K562 (cell line): Measurements from ENCODE around the gene ATF6B. TPM values are rescaled to one million over a fixed set of nuclear protein-coding genes. Genes with fewer than 3 reads are reported as not detected.

ENCODE experiments used
- DIDO1 ChIP-seq: fragments of 450-650 bp; IDR thresholded peaks from 2 replicates; pipeline ENCODE4 v1.6.1; 2016; ENCODE audit warnings: low read depth, missing biosample characterization, missing genetic modification characterization
- E2F4 ChIP-seq: sonication (generic); formaldehyde crosslinking; IDR thresholded peaks from 2 replicates; pipeline ENCODE4 v1.8.0; 2022; ENCODE audit warnings: mild to moderate bottlenecking, low read depth, missing genetic modification reagents
- E2F5 ChIP-seq: sonication (generic); formaldehyde crosslinking; IDR thresholded peaks from 2 replicates; pipeline ENCODE4 v1.8.0; 2022; ENCODE audit warnings: mild to moderate bottlenecking, missing genetic modification reagents
- ETV1 ChIP-seq: fragments of 450-650 bp; conservative IDR thresholded peaks from 2 replicates; pipeline ENCODE4 v1.6.1; 2016; ENCODE audit warnings: missing genetic modification characterization, control low read depth, low read depth, missing compliant biosample characterization
- GATA2 ChIP-seq: sonication (generic); formaldehyde crosslinking; IDR thresholded peaks from 2 replicates; pipeline ENCODE4 v1.4.0; 2020; ENCODE audit warnings: mild to moderate bottlenecking, missing genetic modification reagents
- NR1H2 ChIP-seq: sonication (generic); formaldehyde crosslinking; IDR thresholded peaks from 2 replicates; pipeline ENCODE4 v1.4.0; 2020; ENCODE audit warnings: mild to moderate bottlenecking, missing genetic modification reagents
- PPARD ChIP-seq: fragments of 250-450 bp; sonication (Bioruptor Pico); IDR thresholded peaks from 2 replicates; pipeline ENCODE4 v1.8.0; 2022; ENCODE audit warnings: inconsistent platforms, mild to moderate bottlenecking, moderate library complexity
- RBBP5 ChIP-seq: fragments of 200-600 bp; sonication (generic); IDR thresholded peaks from 2 replicates; pipeline ENCODE4 v1.6.1; 2012; ENCODE audit warnings: borderline replicate concordance, mild to moderate bottlenecking, low read length, control low read depth, inconsistent platforms; ENCODE audit not compliant: insufficient read depth, poor library complexity, severe bottlenecking
- ZBTB11 ChIP-seq, 3 experiments: fragments of 200-800 bp in 1 of 3; fragments of 250-450 bp in 1 of 3; fragments of 450-650 bp in 1 of 3; sonication (Bioruptor Pico) in 1 of 3; sonication (Bioruptor generic) in 1 of 3; formaldehyde crosslinking in 1 of 3; IDR thresholded peaks; 2 replicates each; pipeline versions ENCODE4 v1.6.1 to v1.8.0; 2016 to 2022; ENCODE audit warnings: mild to moderate bottlenecking in 2 of 3, missing genetic modification characterization in 2 of 3, missing compliant biosample characterization in 1 of 3, moderate library complexity in 1 of 3
- ZNF165 ChIP-seq: fragments of 250-450 bp; sonication (Bioruptor Pico); IDR thresholded peaks from 2 replicates; pipeline ENCODE4 v1.4.0; 2020; ENCODE audit warnings: borderline replicate concordance
- ZNF318 ChIP-seq, 2 experiments: fragments of 450-650 bp; IDR thresholded peaks; 2 replicates each; pipeline ENCODE4 v1.6.1; 2016; ENCODE audit warnings: mild to moderate bottlenecking in 2 of 2, borderline replicate concordance in 1 of 2, low read depth in 1 of 2, moderate library complexity in 1 of 2
- ZNF699 ChIP-seq: fragments of 250-450 bp; sonication (Bioruptor Pico); IDR thresholded peaks from 2 replicates; pipeline ENCODE4 v1.8.0; 2021; ENCODE audit warnings: mild to moderate bottlenecking, moderate library complexity; ENCODE audit not compliant: insufficient replicate concordance
- polyA plus RNA-seq, 8 experiments: library from polyadenylated mRNA; depleted of rRNA in 4 of 8; stranded (reverse) in 5 of 8; unstranded in 3 of 8; fragments of >200 nt; fragmentation: Nextera tagmentation in 2 of 8; fragmentation: Illumina TruSeq in 1 of 8; extraction: Ambion mirVana in 2 of 8; extraction: Trizol in 1 of 8; gene quantifications; 2 replicates each; pipeline versions ENCODE4 v1.2.1 to v1.2.3, GENCODE V29; 2011 to 2014; ENCODE audit warnings: inconsistent platforms in 1 of 8, missing spikeins in 1 of 8
- total RNA-seq, 7 experiments: library from RNA; depleted of rRNA in 6 of 7; stranded (reverse); fragments of >200 nt in 6 of 7; fragmentation: Illumina TruSeq in 2 of 7; extraction: Trizol in 2 of 7; gene quantifications; 2 replicates each; pipeline versions ENCODE4 v1.2.1 to v1.2.3, GENCODE V29; 2011 to 2021; ENCODE audit warnings: low replicate concordance in 1 of 7

ATF6B gene
- total and polyA plus RNA-seq, 9 of the 15 experiments (the other 6 are each of a cell fraction or from before 2014, with no cell fraction given), result 20.7 to 131 (median 31.7) TPM

GRCh38 chr6:32154514-32155161 lies 26.6 kb upstream of the ATF6B start (continued):
- TF ChIP-seq GATA2 (CRISPR knock-in tag) (no peak), ZNF699 (CRISPR knock-in tag) (no peak), E2F4 (CRISPR knock-in tag) (no peak), ZBTB11 (CRISPR knock-in tag; IDR thresholded peaks at IDR 0.05) (no peak), ETV1 (tag) (no peak), ZNF318 (IDR thresholded peaks at IDR 0.05; ENCODE audit: borderline replicate concordance in 1 of 2, low read depth in 1 of 2) (no peak), NR1H2 (CRISPR knock-in tag) (0 out of 2 replicates have a peak, but pooled peaks have one; percentile 76), E2F5 (no peak; the same call in 1 of the 2 replicates), RBBP5 (peak; percentile 88), PPARD (CRISPR knock-in tag) (no peak), DIDO1 (tag) (no peak), ZNF165 (CRISPR knock-in tag) (no peak)
